GM12878 (cell line): ENCODE results near the gene C1orf198. TPM values are rescaled to one million over a fixed set of nuclear protein-coding genes. Genes with fewer than 3 reads are reported as not detected.

ENCODE experiments used
- ATAC-seq: fragments of 200-7000 bp; cut with Tn5 transposase; 3 replicates; pipeline ENCODE4 v1.9.1; 2020; ENCODE audit warnings: mild to moderate bottlenecking, moderate library complexity
- BruUV-seq: library from RNA; stranded (reverse); fragments of 400-500 nt; replicated peaks from 2 replicates; lab custom pipeline; 2021; lab: Mats Ljungman, UMichigan
- CTCF ChIA-PET: fragments of 300-600 bp; sonication (Branson Sonifier 250); formaldehyde crosslinking; extraction: SDS; loops from one replicate; lab custom pipeline; 2021; ENCODE audit warnings: inconsistent platforms; lab: Yijun Ruan, JAX
- POLR2A ChIA-PET: fragments of 350-600 bp; formaldehyde crosslinking; extraction: SDS; loops from one replicate; lab custom pipeline; 2021; ENCODE audit warnings: inconsistent platforms; lab: Charles Lee
- RAD21 ChIA-PET: fragments of 300-600 bp; sonication (Branson Sonifier 250); formaldehyde crosslinking; loops from one replicate; lab custom pipeline; 2023; ENCODE audit warnings: antibody characterized with exemption; ENCODE audit not compliant: unreplicated experiment; lab: Charles Lee
- SMC1A ChIA-PET: fragments of 300-600 bp; sonication (Branson Sonifier 250); formaldehyde crosslinking; loops from one replicate; lab custom pipeline; 2023; ENCODE audit not compliant: unreplicated experiment, uncharacterized antibody; lab: Charles Lee
- DNase-seq: peaks from one replicate; pipeline ENCODE4 v3.0.0-alpha.2; 2011; ENCODE audit warnings: low read depth, low spot score
- FAIRE-seq: peaks from 3 replicates; lab custom pipeline; 2011; peaks lifted over from hg19 to GRCh38; lab: Jason Lieb, UNC
- H2AFZ ChIP-seq: 2 replicates; pipeline ENCODE4 v1.6.0; 2011; ENCODE audit warnings: low read depth, low read length, control low read depth; ENCODE audit not compliant: control insufficient read depth
- H3K27ac ChIP-seq: 2 replicates; pipeline ENCODE4 v1.5.1; 2011; ENCODE audit warnings: control low read depth; ENCODE audit not compliant: control insufficient read depth, insufficient read depth
- H3K27me3 ChIP-seq, 2 experiments: replicated peaks in 1 of 2; 2 replicates each; pipeline versions ENCODE4 v1.6.0 to v1.6.1; 2011; ENCODE audit warnings: low read length in 1 of 2; ENCODE audit not compliant: control insufficient read depth in 2 of 2, insufficient read depth in 2 of 2
- H3K36me3 ChIP-seq, 2 experiments: 2 replicates each; pipeline ENCODE4 v1.5.1; 2011; ENCODE audit warnings: low read length in 1 of 2; ENCODE audit not compliant: control insufficient read depth in 2 of 2, insufficient read depth in 2 of 2
- H3K4me1 ChIP-seq: 2 replicates; pipeline ENCODE4 v1.6.1; 2011; ENCODE audit warnings: mild to moderate bottlenecking, low read length, moderate library complexity, mixed read lengths; ENCODE audit not compliant: control insufficient read depth, insufficient read depth
- H3K4me2 ChIP-seq: 2 replicates; pipeline ENCODE4 v1.6.0; 2011; ENCODE audit warnings: control low read depth; ENCODE audit not compliant: control insufficient read depth, insufficient read depth
- H3K4me3 ChIP-seq: fragments of 200-600 bp; sonication (generic); 2 replicates; pipeline ENCODE4 v1.5.1; 2016
- H3K79me2 ChIP-seq: 2 replicates; pipeline ENCODE4 v1.6.0; 2011; ENCODE audit warnings: low read length; ENCODE audit not compliant: control insufficient read depth, insufficient read depth
- H3K9ac ChIP-seq: 2 replicates; pipeline ENCODE4 v1.8.0; 2011; ENCODE audit warnings: low read length, control low read depth, mixed read lengths; ENCODE audit not compliant: control insufficient read depth, insufficient read depth
- H3K9me3 ChIP-seq: replicated peaks from 3 replicates; pipeline ENCODE4 v1.5.1; 2011; ENCODE audit warnings: mild to moderate bottlenecking, low read length; ENCODE audit not compliant: control insufficient read depth, insufficient read depth
- H4K20me1 ChIP-seq: 2 replicates; pipeline ENCODE4 v1.6.0; 2011; ENCODE audit not compliant: control insufficient read depth, insufficient read depth
- BACH1 ChIP-seq: fragments of 450-650 bp; IDR thresholded peaks from 2 replicates; pipeline ENCODE4 v1.6.1; 2017; ENCODE audit warnings: mild to moderate bottlenecking, borderline replicate concordance
- CEBPB ChIP-seq, 2 experiments: fragments of 150-350 bp in 1 of 2; IDR thresholded peaks; 2 replicates each; pipeline ENCODE4 v1.6.1; 2012 to 2014; ENCODE audit warnings: low read depth in 2 of 2, low read length in 2 of 2, borderline replicate concordance in 1 of 2, inconsistent platforms in 1 of 2
- ETV6 ChIP-seq, 2 experiments: fragments of 450-650 bp in 1 of 2; IDR thresholded peaks in 1 of 2; conservative IDR thresholded peaks in 1 of 2; 2 replicates each; pipeline ENCODE4 v1.6.1; 2014; ENCODE audit warnings: antibody characterized with exemption in 1 of 2, borderline replicate concordance in 1 of 2, low read depth in 1 of 2, mild to moderate bottlenecking in 1 of 2, moderate library complexity in 1 of 2
- FOXM1 ChIP-seq: IDR thresholded peaks from 2 replicates; pipeline ENCODE4 v1.6.1; 2012; ENCODE audit warnings: low read depth, mild to moderate bottlenecking, inconsistent platforms, low read length, moderate library complexity
- HDGF ChIP-seq: fragments of 450-650 bp; IDR thresholded peaks from 2 replicates; pipeline ENCODE4 v1.6.1; 2016; ENCODE audit warnings: antibody characterized with exemption
- HSF1 ChIP-seq: fragments of 150-350 bp; IDR thresholded peaks from 2 replicates; pipeline ENCODE4 v1.6.1; 2014; ENCODE audit warnings: mild to moderate bottlenecking, low read depth, low read length
- KAT2A ChIP-seq: conservative IDR thresholded peaks from 2 replicates; pipeline ENCODE4 v1.6.1; 2011; ENCODE audit warnings: low read depth, low read length; ENCODE audit not compliant: control insufficient read depth
- MYC ChIP-seq: IDR thresholded peaks from 2 replicates; pipeline ENCODE4 v1.6.1; 2011; ENCODE audit warnings: mild to moderate bottlenecking, low read length, moderate library complexity, inconsistent platforms; ENCODE audit not compliant: insufficient read depth, insufficient replicate concordance, insufficient read length, severe bottlenecking
- NR2F1 ChIP-seq: fragments of 450-650 bp; conservative IDR thresholded peaks from 2 replicates; pipeline ENCODE4 v1.6.1; 2017; ENCODE audit warnings: mild to moderate bottlenecking
- RB1 ChIP-seq: fragments of 450-650 bp; formaldehyde crosslinking; IDR thresholded peaks from 2 replicates; pipeline ENCODE4 v1.6.1; 2017; ENCODE audit warnings: mild to moderate bottlenecking, borderline replicate concordance
- RBBP5 ChIP-seq: fragments of 200-600 bp; sonication (generic); conservative IDR thresholded peaks from 2 replicates; pipeline ENCODE4 v1.6.1; 2016
- SPI1 ChIP-seq: IDR thresholded peaks from 2 replicates; pipeline ENCODE4 v1.6.1; 2011; ENCODE audit warnings: low read depth, mild to moderate bottlenecking, low read length, moderate library complexity, borderline replicate concordance; ENCODE audit not compliant: insufficient read depth
- SRF ChIP-seq, 2 experiments: IDR thresholded peaks; 2 replicates each; pipeline ENCODE4 v1.6.1; 2011; ENCODE audit warnings: low read depth in 2 of 2, low read length in 2 of 2, mild to moderate bottlenecking in 1 of 2, moderate library complexity in 1 of 2
- ZNF274 ChIP-seq: IDR thresholded peaks from one replicate; pipeline ENCODE4 v1.8.0; 2011; ENCODE audit not compliant: insufficient read length, insufficient read depth
- whole genome bisulfite sequencing: methylation state at CpG from one replicate; pipeline ENCODE4 v1.1.6; 2016; ENCODE audit warnings: low lambda C conversion rate; ENCODE audit not compliant: insufficient replicate concordance, insufficient coverage; ENCODE audit errors: missing lambda C conversion rate; 5-methylcytosine and 5-hydroxymethylcytosine counted together
- in situ Hi-C: fragments of 300-500 bp; cut with MboI; formaldehyde crosslinking; loops from 9 replicates; pipeline ENCODE4 v1.14.3; 2018; ENCODE audit warnings: mixed read lengths
- intact Hi-C: fragments of 100-400 bp; cut with micrococcal nuclease; formaldehyde crosslinking; loops from one replicate; pipeline ENCODE4 v1.14.2; 2022; ENCODE audit not compliant: unreplicated experiment
- polyA plus RNA-seq, 11 experiments: library from polyadenylated mRNA; depleted of rRNA in 4 of 11; unstranded in 6 of 11; stranded (reverse) in 5 of 11; fragments of >200 nt; fragmentation: Nextera tagmentation in 4 of 11; fragmentation: Illumina TruSeq in 1 of 11; extraction: Ambion mirVana in 4 of 11; extraction: Trizol in 1 of 11; gene quantifications; 1 replicate in 1 of 11; 2 replicates in 10 of 11; pipeline versions ENCODE4 v1.2.1 to v1.2.3, GENCODE V29; 2011 to 2016; ENCODE audit warnings: inconsistent platforms in 2 of 11, missing spikeins in 2 of 11, low read depth in 1 of 11
- total RNA-seq, 4 experiments: library from RNA; depleted of rRNA in 3 of 4; stranded (reverse); fragments of >200 nt in 3 of 4; fragmentation: Illumina TruSeq in 1 of 4; extraction: Trizol in 1 of 4; gene quantifications; 2 replicates each; pipeline versions ENCODE4 v1.2.1 to v1.2.3, GENCODE V29; 2013 to 2021

The C1orf198 gene
- total and polyA plus RNA-seq, 10 of the 15 experiments (the other 5 are each of a cell fraction or from before 2014, with no cell fraction given): 0.16 to 2.8 (median 1.1) TPM

- TF ChIP-seq BACH1 (no peak), HSF1 (no peak), SRF (IDR thresholded peaks at IDR 0.05; ENCODE audit: low read depth in 2 of 2, low read length in 2 of 2) (no peak)
Measured at GRCh38 chr1:230844561-230844960, 23.8 kb downstream of the C1orf198 start (continued).

- ChIA-PET RAD21 (no interaction called here), CTCF (no interaction called here), POLR2A (no interaction called here), SMC1A (no interaction called here)
- Histone ChIP-seq H3K79me2 (no peaks in the 10 kb centered on the region), H3K4me1 (no peaks in the 10 kb centered on the region), H2AFZ (no peak overlapping the region), H3K9me3 (no peaks in the 10 kb centered on the region), H4K20me1 (no peaks in the 10 kb centered on the region), H3K27ac (no peak overlapping the region), H3K36me3 (no peaks in the 10 kb centered on the region), H3K4me2 (no peak overlapping the region), H3K9ac (no peak overlapping the region), H3K4me3 (no peak overlapping the region), H3K27me3 (no peaks in the 10 kb centered on the region)
- BruUV-seq: no TSS peak
- no peak for ATAC-seq
- DNase-seq: no peak
- intact Hi-C loops: no loop called here
- 56% methylated on average over 28 of the region's 28 CpGs for WGBS
- no peak for FAIRE-seq
- TF ChIP-seq ETV6 (conservative IDR thresholded peaks at IDR 0.05 in 1 of 2, IDR thresholded peaks at IDR 0.05 in 1 of 2; ENCODE audit: borderline replicate concordance in 1 of 2, low read depth in 1 of 2) (no peak), KAT2A (no peak), RBBP5 (no peak), ZNF274 (no peak), SPI1 (no peak), NR2F1 (no peak), HDGF (no peak), MYC (no peak), CEBPB (IDR thresholded peaks at IDR 0.05; ENCODE audit: borderline replicate concordance in 1 of 2, low read depth in 2 of 2, low read length in 2 of 2) (no peak), RB1 (no peak), FOXM1 (no peak)
- in situ Hi-C loops: no loop called here
Measured at GRCh38 chr1:230843503-230844309, 24.6 kb downstream of the C1orf198 start.
